Mucosa of gallbladder (tissue), 1 donor: ENCODE measurements around the gene PIK3R6. TPM values are rescaled to one million over a fixed set of nuclear protein-coding genes. Genes with fewer than 3 reads are reported as not detected.
"Not testable (repeated sequence)": the region's sequence is repeated elsewhere in the genome, so short reads cannot be mapped to it uniquely, and the experiment has no call there.

Source experiments
- DNase-seq: peaks from one replicate; pipeline ENCODE4 v3.0.0-alpha.2; 2020; ENCODE audit warnings: low spot score
- total RNA-seq: library from RNA; stranded (reverse); gene quantifications from one replicate; pipeline ENCODE4 v1.2.1, GENCODE V29; 2021
- donor health status: DM: no; HTN: no; CAD: no.

Gene PIK3R6
- total RNA-seq, 1 donor from 2014 or later, result 2.8 TPM

GRCh38 chr17:8828517-8828875 is 39.0 kb downstream of the PIK3R6 start:
- no peak for DNase-seq

- DNase-seq, result peak; percentile 7
These were observed 40.6 kb downstream of the PIK3R6 start for GRCh38 chr17:8826808-8827435.

GRCh38 chr17:8825802-8826201 is 41.7 kb downstream of the PIK3R6 start:
- no peak for DNase-seq

- DNase-seq, result no peak
These were observed 44.2 kb downstream of the PIK3R6 start for GRCh38 chr17:8823279-8823678.

- no peak for DNase-seq
These were observed 45.0 kb downstream of the PIK3R6 start for GRCh38 chr17:8822401-8823035.

GRCh38 chr17:8821446-8822105 is 45.9 kb downstream of the PIK3R6 start:
- no peak for DNase-seq

GRCh38 chr17:8820311-8821010 is 47.0 kb downstream of the PIK3R6 start:
- DNase-seq, result no peak

- DNase-seq, result no peak
These were observed 48.7 kb downstream of the PIK3R6 start for GRCh38 chr17:8818654-8819330.

- DNase-seq, result no peak
These were observed 49.4 kb downstream of the PIK3R6 start for GRCh38 chr17:8818047-8818446.

- DNase-seq, result no peak
These were observed 60.4 kb downstream of the PIK3R6 start for GRCh38 chr17:8806926-8807550.

GRCh38 chr17:8806253-8806925 is 61.1 kb downstream of the PIK3R6 start:
- DNase-seq, result no peak

GRCh38 chr17:8805396-8805795 is 62.1 kb downstream of the PIK3R6 start:
- not testable (repeated sequence) for DNase-seq

- no peak for DNase-seq
These were observed 63.7 kb downstream of the PIK3R6 start for GRCh38 chr17:8803531-8804420.

- DNase-seq, result no peak
These were observed 66.2 kb downstream of the PIK3R6 start for GRCh38 chr17:8801135-8801840.

GRCh38 chr17:8800656-8801055 is 66.8 kb downstream of the PIK3R6 start:
- DNase-seq, result no peak

- no peak for DNase-seq
These were observed 67.8 kb downstream of the PIK3R6 start for GRCh38 chr17:8799570-8800212.

- peak; percentile 56 for DNase-seq
These were observed 68.5 kb downstream of the PIK3R6 start, which contains the start of gene MFSD6L for GRCh38 chr17:8798846-8799569. TSS of gene MFSD6L (minus strand) at chr17:8799365. CDS start at chr17:8799120, 245 bp downstream.
